Transverse colon (tissue), 4 donors: ENCODE results near the gene BTG4. TPM values are rescaled to one million over a fixed set of nuclear protein-coding genes. Genes with fewer than 3 reads are reported as not detected.

ENCODE experiments used
- DNase-seq: peaks from one replicate; pipeline ENCODE4 v3.0.0-alpha.2; 2019
- H3K27ac ChIP-seq, 4 donors: fragments of 200-600 bp; sonication (generic); 2 replicates each; pipeline ENCODE4 v1.5.1; 2016 to 2018; ENCODE audit warnings: inconsistent platforms in 4 of 4
- H3K27me3 ChIP-seq: fragments of 200-600 bp; sonication (generic); 2 replicates; pipeline ENCODE4 v1.5.1; 2017; ENCODE audit warnings: inconsistent platforms
- H3K36me3 ChIP-seq, 4 donors: fragments of 200-600 bp; sonication (generic); 2 replicates each; pipeline ENCODE4 v1.5.1; 2017 to 2019; ENCODE audit warnings: inconsistent platforms in 4 of 4
- H3K4me1 ChIP-seq, 4 donors: fragments of 200-600 bp; sonication (generic); 2 replicates each; pipeline ENCODE4 v1.5.1; 2017 to 2020; ENCODE audit warnings: inconsistent platforms in 4 of 4
- H3K4me3 ChIP-seq, 4 donors: fragments of 200-600 bp; sonication (generic); 1 replicate in 1 of 4; 2 replicates in 3 of 4; pipeline versions ENCODE4 v1.5.1 to v1.6.1; 2017 to 2019; ENCODE audit warnings: inconsistent platforms in 4 of 4
- H3K9me3 ChIP-seq, 2 donors: fragments of 200-600 bp; sonication (generic); 2 replicates each; pipeline ENCODE4 v1.5.1; 2017 to 2019; ENCODE audit warnings: inconsistent platforms in 2 of 2
- CTCF ChIP-seq, 5 experiments: fragments of 200-600 bp in 3 of 5; fragments of 450-650 bp in 2 of 5; sonication (generic) in 3 of 5; IDR thresholded peaks; 1 replicate in 2 of 5; 2 replicates in 3 of 5; pipeline ENCODE4 v1.5.1; 2016 to 2017; ENCODE audit warnings: antibody characterized with exemption in 5 of 5, inconsistent platforms in 3 of 5, mild to moderate bottlenecking in 2 of 5, moderate library complexity in 1 of 5
- EP300 ChIP-seq: sonication (generic); formaldehyde crosslinking; IDR thresholded peaks from one replicate; pipeline ENCODE4 v1.6.1; 2017; ENCODE audit warnings: antibody characterized with exemption, low read depth
- POLR2A ChIP-seq: fragments of 450-650 bp; IDR thresholded peaks from one replicate; pipeline ENCODE4 v1.6.1; 2016; ENCODE audit warnings: antibody characterized with exemption, mild to moderate bottlenecking, moderate library complexity
- POLR2AphosphoS5 ChIP-seq, 3 donors: sonication (generic); formaldehyde crosslinking; IDR thresholded peaks; one replicate each; pipeline ENCODE4 v1.6.1; 2016; ENCODE audit warnings: antibody characterized with exemption in 3 of 3
- WGBS, 2 donors: methylation state at CpG; one replicate each; pipeline ENCODE4 v1.1.5; 2018; ENCODE audit warnings: low coverage in 1 of 2; 5-methylcytosine and 5-hydroxymethylcytosine counted together
- in situ Hi-C, 4 donors: fragments of 200-750 bp; cut with MboI; loops; one replicate each; pipeline versions ENCODE4 v1.15.0 to v1.15.1; 2017; ENCODE audit warnings: low sequenced_read_pairs in 3 of 4, low pct_ligation_motif_present in 1 of 4, low pct_unique_long_range_greater_than_20kb in 1 of 4
- intact Hi-C: fragments of 100-400 bp; cut with DNase I; formaldehyde crosslinking; loops from one replicate; pipeline ENCODE4 v1.15.1; 2023; ENCODE audit warnings: low total_unique reads
- total RNA-seq, 4 donors: library from RNA; depleted of rRNA; stranded (reverse); fragments of >200 nt; gene quantifications; one replicate each; pipeline ENCODE4 v1.1.0, GENCODE V29; 2016

BTG4 gene
- total RNA-seq, 4 donors from 2014 or later = not detected

- no peak for DNase-seq
- H3K9me3 ChIP-seq = no peaks in the 10 kb centered on the region
- 81% methylated on average over 3 to 5 of the region's 5 CpGs for WGBS, 2 donors
- H3K4me3 ChIP-seq = no peak overlapping the region
- intact Hi-C loops (no loop called here), in situ Hi-C loops (no loop called here)
- H3K27ac ChIP-seq = no peak overlapping the region
- no peaks in the 10 kb centered on the region for H3K4me1 ChIP-seq
- H3K36me3 ChIP-seq = no peaks in the 10 kb centered on the region
- TF ChIP-seq POLR2AphosphoS5 (IDR thresholded peaks at IDR 0.05) = no peak
- no peak for TF ChIP-seq POLR2A
- no peak for TF ChIP-seq EP300
- no peak for TF ChIP-seq CTCF (IDR thresholded peaks at IDR 0.05)
- peaks cover 29% of the 10 kb centered on the region for H3K27me3 ChIP-seq
These were observed 20.2 kb upstream of the BTG4 start for GRCh38 chr11:111532365-111532709.

GRCh38 chr11:111531687-111532364 lies 19.6 kb upstream of the BTG4 start:
- no peak for TF ChIP-seq POLR2A
- TF ChIP-seq CTCF (IDR thresholded peaks at IDR 0.05) = no peak
- no peak for TF ChIP-seq POLR2AphosphoS5 (IDR thresholded peaks at IDR 0.05)
- TF ChIP-seq EP300 = no peak
- DNase-seq = no peak
- 69 to 70% methylated on average over 5 to 9 of the region's 9 CpGs for WGBS, 2 donors
- Histone ChIP-seq H3K36me3 (no peaks in the 10 kb centered on the region), H3K27ac (no peak overlapping the region), H3K4me3 (no peak overlapping the region), H3K4me1 (no peaks in the 10 kb centered on the region), H3K27me3 (peaks cover 24% of the 10 kb centered on the region), H3K9me3 (no peaks in the 10 kb centered on the region)
- intact Hi-C loops (no loop called here), in situ Hi-C loops (no loop called here)

GRCh38 chr11:111531136-111531535 lies 18.9 kb upstream of the BTG4 start:
- Histone ChIP-seq H3K4me1 (no peaks in the 10 kb centered on the region), H3K27me3 (peaks cover 19% of the 10 kb centered on the region), H3K27ac (no peak overlapping the region), H3K9me3 (no peaks in the 10 kb centered on the region), H3K4me3 (no peak overlapping the region), H3K36me3 (no peaks in the 10 kb centered on the region)
- no peak for TF ChIP-seq POLR2A
- no peak for TF ChIP-seq EP300
- no peak for TF ChIP-seq POLR2AphosphoS5 (IDR thresholded peaks at IDR 0.05)
- no peak for TF ChIP-seq CTCF (IDR thresholded peaks at IDR 0.05)
- in situ Hi-C loops = no loop called here
- no peak for DNase-seq
- intact Hi-C loops = no loop called here

GRCh38 chr11:111530091-111530490 lies 17.9 kb upstream of the BTG4 start:
- in situ Hi-C loops (no loop called here), intact Hi-C loops (no loop called here)
- no peaks in the 10 kb centered on the region for H3K4me1 ChIP-seq
- no peak overlapping the region for H3K4me3 ChIP-seq
- no peaks in the 10 kb centered on the region for H3K36me3 ChIP-seq
- 72 to 77% methylated on average over 3 of the region's 3 CpGs for WGBS, 2 donors
- TF ChIP-seq POLR2A (no peak), EP300 (no peak), CTCF (IDR thresholded peaks at IDR 0.05) (no peak), POLR2AphosphoS5 (IDR thresholded peaks at IDR 0.05) (no peak)
- DNase-seq = no peak
- H3K27me3 ChIP-seq = peaks cover 11% of the 10 kb centered on the region
- no peak overlapping the region for H3K27ac ChIP-seq
- H3K9me3 ChIP-seq = no peaks in the 10 kb centered on the region
